ENCODE results near the gene PPARD.
A peak's percentile ranks its signal among the peaks of the same experiment; 100 is the strongest.

PPARD gene

DNA sequence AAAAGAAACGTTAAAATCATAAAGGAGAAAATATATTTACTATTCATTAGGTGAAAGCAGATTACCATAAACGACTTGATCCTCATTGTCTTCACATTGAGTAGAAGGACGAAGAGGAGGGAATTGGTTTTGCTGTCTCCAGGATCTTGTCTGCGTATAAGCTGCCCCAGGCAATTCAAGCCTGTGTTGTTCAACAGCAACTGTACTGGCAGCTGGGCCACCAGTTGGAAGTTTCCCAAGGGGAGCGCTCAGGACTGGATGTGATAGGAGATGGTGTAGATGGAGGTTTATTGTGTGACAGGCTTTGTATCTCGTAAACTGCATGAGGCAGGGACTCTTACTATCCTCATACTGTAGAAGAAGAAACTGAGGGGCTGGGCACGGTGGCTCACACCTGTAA is 105.8 kb downstream of the PPARD start:
- Histone ChIP-seq H3K4me3 (ENCODE audit: insufficient read depth in 1 of 2, low read depth in 1 of 2, low read length in 2 of 2) (no peak overlapping the region), H3K79me1 (replicated peaks; ENCODE audit: low read length, poor library complexity, severe bottlenecking) (no peaks in the 10 kb centered on the region), H3K4me1 (ENCODE audit: control insufficient read depth, insufficient read depth, low read depth, low read length) (peaks cover 14% of the 10 kb centered on the region), H3K4ac (ENCODE audit: low read depth in 1 of 2, low read length in 2 of 2) (no peak overlapping the region), H2BK12ac (ENCODE audit: low read length in 2 of 2) (no peak overlapping the region), H3K27ac (ENCODE audit: low read length, poor library complexity, severe bottlenecking) (no peak overlapping the region), H3K9me3 (ENCODE audit: control insufficient read depth, low read length) (no peaks in the 10 kb centered on the region), H3K23ac (ENCODE audit: low read length in 2 of 2) (no peak overlapping the region), H3K36me3 (ENCODE audit: control insufficient read depth in 1 of 2, insufficient read depth in 2 of 2, low read depth in 1 of 2, low read length in 2 of 2) (no peaks in the 10 kb centered on the region), H2AK5ac (ENCODE audit: low read length, severe bottlenecking) (no peak overlapping the region), H4K91ac (ENCODE audit: low read length) (no peak overlapping the region), H2BK5ac (ENCODE audit: low read depth, low read length, poor library complexity, severe bottlenecking) (no peak overlapping the region), H3K9ac (ENCODE audit: low read length) (no peak overlapping the region), H3K27me3 (ENCODE audit: control insufficient read depth in 1 of 2, insufficient read depth in 1 of 2, low read length in 2 of 2) (peaks cover 11 to 12% of the 10 kb centered on the region in 2 experiments), H3K18ac (ENCODE audit: low read depth in 1 of 2, low read length in 2 of 2) (no peak overlapping the region), H2BK15ac (ENCODE audit: low read depth, poor library complexity, severe bottlenecking) (no peak overlapping the region), H2AFZ (ENCODE audit: low read depth, low read length) (no peak overlapping the region), H2BK120ac (ENCODE audit: low read depth, low read length) (no peak overlapping the region), H3K14ac (ENCODE audit: low read length in 2 of 2) (no peak overlapping the region), H3K4me2 (ENCODE audit: low read length, poor library complexity, severe bottlenecking) (no peak overlapping the region), H4K8ac (ENCODE audit: low read length) (no peak overlapping the region)
- 93% methylated on average over 4 of the region's 7 CpGs for WGBS
- no peak for DNase-seq

DNA sequence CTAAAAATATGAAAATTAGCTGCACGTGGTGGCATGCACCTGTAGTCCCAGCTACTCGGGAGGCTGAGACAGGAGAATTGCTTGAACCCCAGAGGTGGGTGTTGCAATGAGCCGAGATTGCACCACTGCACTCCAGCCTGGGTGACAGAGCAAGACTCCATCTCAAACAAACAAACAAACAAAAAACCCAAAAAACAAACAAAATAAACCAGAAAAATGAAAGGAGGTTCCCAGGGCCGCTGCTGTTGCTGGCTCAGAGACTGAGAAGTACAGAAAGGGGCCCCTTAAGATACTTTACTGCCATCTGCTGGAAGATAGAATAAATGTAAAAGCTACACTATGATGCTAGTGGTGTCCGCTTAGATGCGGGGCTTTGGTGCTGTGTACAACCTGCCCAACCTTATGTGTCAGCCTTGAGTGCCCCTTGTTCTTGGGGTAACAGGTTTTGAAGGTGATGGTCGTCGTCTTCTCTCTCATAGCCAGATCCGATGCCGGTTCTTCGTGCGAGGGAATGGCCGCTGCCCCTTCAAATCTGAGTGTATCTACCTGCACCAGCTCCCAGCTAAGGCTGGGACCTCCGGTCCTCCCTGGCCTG is 107.0 kb downstream of the PPARD start:
- no peak overlapping the region for H3K18ac ChIP-seq (ENCODE audit: low read depth in 1 of 2, low read length in 2 of 2)
- no peak overlapping the region for H2BK120ac ChIP-seq (ENCODE audit: low read depth, low read length)
- H3K36me3 ChIP-seq (ENCODE audit: control insufficient read depth in 1 of 2, insufficient read depth in 2 of 2, low read depth in 1 of 2, low read length in 2 of 2): no peaks in the 10 kb centered on the region
- 35% methylated on average over 14 of the region's 14 CpGs for WGBS
- H3K4me1 ChIP-seq (ENCODE audit: control insufficient read depth, insufficient read depth, low read depth, low read length): peaks cover 10% of the 10 kb centered on the region
- no peak overlapping the region for H2AFZ ChIP-seq (ENCODE audit: low read depth, low read length)
- H4K91ac ChIP-seq (ENCODE audit: low read length): no peak overlapping the region
- H3K23ac ChIP-seq (ENCODE audit: low read length in 2 of 2): no peak overlapping the region
- no peak overlapping the region for H3K4me2 ChIP-seq (ENCODE audit: low read length, poor library complexity, severe bottlenecking)
- peak; percentile 81 for DNase-seq
- peaks cover 11 to 12% of the 10 kb centered on the region in 2 experiments for H3K27me3 ChIP-seq (ENCODE audit: control insufficient read depth in 1 of 2, insufficient read depth in 1 of 2, low read length in 2 of 2)
- no peak overlapping the region for H3K4ac ChIP-seq (ENCODE audit: low read depth in 1 of 2, low read length in 2 of 2)
- H2BK12ac ChIP-seq (ENCODE audit: low read length in 2 of 2): no peak overlapping the region
- H4K8ac ChIP-seq (ENCODE audit: low read length): no peak overlapping the region
- H2AK5ac ChIP-seq (ENCODE audit: low read length, severe bottlenecking): no peak overlapping the region
- no peak overlapping the region for H3K4me3 ChIP-seq (ENCODE audit: insufficient read depth in 1 of 2, low read depth in 1 of 2, low read length in 2 of 2)
- no peaks in the 10 kb centered on the region for H3K9me3 ChIP-seq (ENCODE audit: control insufficient read depth, low read length)
- H2BK15ac ChIP-seq (ENCODE audit: low read depth, poor library complexity, severe bottlenecking): no peak overlapping the region
- H3K9ac ChIP-seq (ENCODE audit: low read length): no peak overlapping the region
- H3K79me1 ChIP-seq (replicated peaks; ENCODE audit: low read length, poor library complexity, severe bottlenecking): no peaks in the 10 kb centered on the region
- no peak overlapping the region for H3K27ac ChIP-seq (ENCODE audit: low read length, poor library complexity, severe bottlenecking)
- H2BK5ac ChIP-seq (ENCODE audit: low read depth, low read length, poor library complexity, severe bottlenecking): no peak overlapping the region
- H3K14ac ChIP-seq (ENCODE audit: low read length in 2 of 2): no peak overlapping the region

DNA sequence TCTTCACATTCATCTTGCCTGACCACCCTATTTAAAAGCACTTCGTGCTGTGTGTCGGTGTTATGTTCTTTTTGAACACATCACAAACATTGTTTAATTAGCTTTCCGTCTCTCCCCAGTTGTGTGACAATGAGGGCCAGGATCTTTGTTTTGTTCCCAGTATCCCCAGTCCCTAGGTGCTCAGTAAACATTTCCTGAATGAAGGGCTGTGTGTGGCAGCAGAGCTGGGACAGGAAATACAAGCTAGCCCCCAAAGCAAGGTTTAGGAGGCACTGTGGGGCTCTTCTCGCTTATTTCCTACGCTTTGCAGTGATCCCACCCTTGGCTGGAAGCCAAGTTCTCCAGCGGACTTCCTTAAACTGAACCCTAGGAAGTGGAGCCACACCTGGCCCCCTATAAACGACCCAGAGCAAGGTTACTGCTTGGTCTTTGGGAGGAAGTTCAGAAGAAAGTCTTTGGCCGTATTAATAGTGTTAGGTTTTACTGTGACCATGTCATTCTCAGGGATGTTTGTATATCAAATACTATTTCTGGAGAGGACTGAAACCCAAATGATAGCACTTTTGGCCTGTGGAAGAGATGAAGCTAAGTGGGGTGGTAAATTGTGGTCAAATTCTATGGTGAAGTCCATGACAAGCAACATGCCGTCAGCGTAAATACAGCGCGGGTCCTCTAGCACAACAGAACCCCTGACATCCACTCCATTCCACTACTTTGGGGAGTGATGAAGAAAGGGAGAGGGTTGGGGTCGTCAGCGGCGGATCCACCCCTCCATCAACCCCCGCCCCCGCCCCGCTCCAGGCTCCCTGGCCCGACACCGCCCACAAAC is 109.2 kb downstream of the PPARD start:
- Histone ChIP-seq H3K79me1 (replicated peaks; ENCODE audit: low read length, poor library complexity, severe bottlenecking) (no peaks in the 10 kb centered on the region), H2BK12ac (ENCODE audit: low read length in 2 of 2) (no peak overlapping the region), H2BK15ac (ENCODE audit: low read depth, poor library complexity, severe bottlenecking) (no peak overlapping the region), H3K23ac (ENCODE audit: low read length in 2 of 2) (no peak overlapping the region), H3K27ac (ENCODE audit: low read length, poor library complexity, severe bottlenecking) (no peak overlapping the region), H2AFZ (ENCODE audit: low read depth, low read length) (peak overlapping the region; percentile 77), H3K4me3 (ENCODE audit: insufficient read depth in 1 of 2, low read depth in 1 of 2, low read length in 2 of 2) (peak overlapping the region; percentile 59 to 82), H4K8ac (ENCODE audit: low read length) (no peak overlapping the region), H3K18ac (ENCODE audit: low read depth in 1 of 2, low read length in 2 of 2) (peak overlapping the region in 1 of 2 experiments; percentile 56), H3K14ac (ENCODE audit: low read length in 2 of 2) (no peak overlapping the region), H3K9ac (ENCODE audit: low read length) (peak overlapping the region; percentile 10), H3K4me1 (ENCODE audit: control insufficient read depth, insufficient read depth, low read depth, low read length) (peaks cover 10% of the 10 kb centered on the region), H3K27me3 (ENCODE audit: control insufficient read depth in 1 of 2, insufficient read depth in 1 of 2, low read length in 2 of 2) (peaks cover 11 to 12% of the 10 kb centered on the region in 2 experiments), H2AK5ac (ENCODE audit: low read length, severe bottlenecking) (no peak overlapping the region), H2BK5ac (ENCODE audit: low read depth, low read length, poor library complexity, severe bottlenecking) (no peak overlapping the region), H3K4me2 (ENCODE audit: low read length, poor library complexity, severe bottlenecking) (peak overlapping the region; percentile 52), H3K36me3 (ENCODE audit: control insufficient read depth in 1 of 2, insufficient read depth in 2 of 2, low read depth in 1 of 2, low read length in 2 of 2) (peaks cover 3 to 8% of the 10 kb centered on the region in 2 experiments), H3K4ac (ENCODE audit: low read depth in 1 of 2, low read length in 2 of 2) (no peak overlapping the region), H3K9me3 (ENCODE audit: control insufficient read depth, low read length) (no peaks in the 10 kb centered on the region), H4K91ac (ENCODE audit: low read length) (no peak overlapping the region), H2BK120ac (ENCODE audit: low read depth, low read length) (no peak overlapping the region)
- WGBS: 38% methylated on average over 15 of the region's 20 CpGs
- no peak for DNase-seq
